ENCODE results near the gene PRRX2.

DNA sequence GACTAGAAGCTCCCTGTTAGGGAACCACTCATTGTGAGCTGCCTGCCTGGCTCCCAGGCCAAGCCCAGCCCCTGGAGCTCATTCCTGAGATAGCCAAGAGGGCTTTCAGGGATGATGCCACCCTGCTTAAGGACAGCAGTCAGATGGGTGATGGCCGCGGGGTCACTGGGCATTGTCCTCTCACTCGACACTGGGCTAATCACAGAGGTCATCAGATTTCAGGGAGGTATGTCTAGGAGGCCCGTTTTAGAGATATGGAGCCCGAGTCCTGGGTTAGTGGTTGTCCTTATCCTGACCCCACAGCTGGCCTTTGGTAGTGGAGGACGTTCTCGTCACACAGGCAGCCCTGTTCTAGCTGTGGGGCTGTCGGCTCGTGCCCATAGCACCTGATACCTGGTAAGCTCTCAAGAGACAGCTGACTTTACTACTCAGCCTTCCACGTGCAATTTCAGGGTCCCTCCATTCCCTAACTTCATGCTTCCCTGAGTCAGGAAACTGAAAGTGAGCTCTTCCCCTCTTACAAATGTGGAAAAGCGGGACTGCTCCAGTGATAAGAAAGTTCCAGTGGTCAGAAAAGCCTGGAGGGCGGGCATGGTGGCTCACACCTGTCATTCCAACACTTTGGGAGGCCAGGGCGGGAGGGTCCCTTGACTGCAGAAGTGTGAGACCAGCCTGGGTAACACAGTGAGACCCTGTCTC, 94.5 kb downstream of the PRRX2 start:
- TF ChIP-seq, protein P1, sequence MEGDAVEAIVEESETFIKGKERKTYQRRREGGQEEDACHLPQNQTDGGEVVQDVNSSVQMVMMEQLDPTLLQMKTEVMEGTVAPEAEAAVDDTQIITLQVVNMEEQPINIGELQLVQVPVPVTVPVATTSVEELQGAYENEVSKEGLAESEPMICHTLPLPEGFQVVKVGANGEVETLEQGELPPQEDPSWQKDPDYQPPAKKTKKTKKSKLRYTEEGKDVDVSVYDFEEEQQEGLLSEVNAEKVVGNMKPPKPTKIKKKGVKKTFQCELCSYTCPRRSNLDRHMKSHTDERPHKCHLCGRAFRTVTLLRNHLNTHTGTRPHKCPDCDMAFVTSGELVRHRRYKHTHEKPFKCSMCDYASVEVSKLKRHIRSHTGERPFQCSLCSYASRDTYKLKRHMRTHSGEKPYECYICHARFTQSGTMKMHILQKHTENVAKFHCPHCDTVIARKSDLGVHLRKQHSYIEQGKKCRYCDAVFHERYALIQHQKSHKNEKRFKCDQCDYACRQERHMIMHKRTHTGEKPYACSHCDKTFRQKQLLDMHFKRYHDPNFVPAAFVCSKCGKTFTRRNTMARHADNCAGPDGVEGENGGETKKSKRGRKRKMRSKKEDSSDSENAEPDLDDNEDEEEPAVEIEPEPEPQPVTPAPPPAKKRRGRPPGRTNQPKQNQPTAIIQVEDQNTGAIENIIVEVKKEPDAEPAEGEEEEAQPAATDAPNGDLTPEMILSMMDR (conservative IDR thresholded peaks at IDR 0.05; ENCODE audit: low read depth, low read length): no peak
- TF ChIP-seq EZH2 (IDR thresholded peaks at IDR 0.05; ENCODE audit: borderline replicate concordance, low read depth, low read length, poor library complexity, severe bottlenecking): no peak
